OCI-LY1 (cell line): ENCODE data around the gene PAPSS2.
"Not testable (repeated sequence)": the region's sequence is repeated elsewhere in the genome, so short reads cannot be mapped to it uniquely, and the experiment has no call there.

Experiments used
- H2AFZ ChIP-seq: fragments of 200-600 bp; sonication (generic), shearing (Covaris generic); 2 replicates; pipeline ENCODE4 v1.6.0; 2014; ENCODE audit warnings: antibody characterized with exemption, mild to moderate bottlenecking, low read length
- H3F3A ChIP-seq: fragments of 200-600 bp; sonication (generic), shearing (Covaris generic); 2 replicates; pipeline ENCODE4 v1.6.0; 2014; ENCODE audit warnings: mild to moderate bottlenecking, antibody characterized with exemption, low read length, moderate library complexity; ENCODE audit not compliant: insufficient read depth
- H3K27ac ChIP-seq: fragments of 200-600 bp; sonication (generic); 2 replicates; pipeline ENCODE4 v1.5.1; 2014; ENCODE audit warnings: low read length, mixed run types, mild to moderate bottlenecking, low read depth; ENCODE audit not compliant: poor library complexity, severe bottlenecking
- H3K27me3 ChIP-seq: fragments of 200-600 bp; sonication (generic); 2 replicates; pipeline ENCODE4 v1.6.0; 2014; ENCODE audit warnings: antibody characterized with exemption, mild to moderate bottlenecking, low read length, moderate library complexity; ENCODE audit not compliant: insufficient read depth
- H3K36me3 ChIP-seq: fragments of 200-600 bp; sonication (generic); 2 replicates; pipeline ENCODE4 v1.6.1; 2014; ENCODE audit warnings: mild to moderate bottlenecking, antibody characterized with exemption, low read length, moderate library complexity, mixed read lengths; ENCODE audit not compliant: insufficient read depth
- H3K4me1 ChIP-seq: fragments of 200-600 bp; sonication (generic); 2 replicates; pipeline ENCODE4 v1.5.1; 2014; ENCODE audit warnings: mild to moderate bottlenecking, low read length, moderate library complexity; ENCODE audit not compliant: insufficient read depth, severe bottlenecking
- H3K4me2 ChIP-seq: fragments of 200-600 bp; sonication (generic), shearing (Covaris generic); 2 replicates; pipeline ENCODE4 v1.6.1; 2014; ENCODE audit warnings: low read length
- H3K4me3 ChIP-seq: fragments of 200-600 bp; sonication (generic); 2 replicates; pipeline ENCODE4 v1.5.1; 2014; ENCODE audit warnings: low read length, low read depth, mild to moderate bottlenecking, mixed read lengths; ENCODE audit not compliant: poor library complexity, severe bottlenecking
- H3K79me2 ChIP-seq: fragments of 200-600 bp; shearing (Covaris generic); 2 replicates; pipeline ENCODE4 v1.6.1; 2016; ENCODE audit warnings: mixed run types, low read length, mixed read lengths; ENCODE audit not compliant: insufficient read depth
- H3K9ac ChIP-seq: fragments of 200-600 bp; sonication (generic), shearing (Covaris generic); 2 replicates; pipeline ENCODE4 v1.6.1; 2014; ENCODE audit warnings: mild to moderate bottlenecking, low read length, mixed read lengths
- H3K9me2 ChIP-seq: fragments of 200-600 bp; sonication (generic), shearing (Covaris generic); 2 replicates; pipeline ENCODE4 v1.6.1; 2014; ENCODE audit warnings: low read depth, mild to moderate bottlenecking, low read length, mixed read lengths
- H3K9me3 ChIP-seq: fragments of 200-600 bp; shearing (Covaris generic); 2 replicates; pipeline ENCODE4 v1.6.1; 2014; ENCODE audit warnings: low read length, mixed read lengths
- H4K20me1 ChIP-seq: fragments of 200-600 bp; sonication (generic), shearing (Covaris generic); 2 replicates; pipeline ENCODE4 v1.6.0; 2016; ENCODE audit warnings: mild to moderate bottlenecking, low read length; ENCODE audit not compliant: insufficient read depth
- CTCF ChIP-seq: fragments of 200-600 bp; sonication (generic), shearing (Covaris generic); IDR thresholded peaks from 2 replicates; pipeline ENCODE4 v1.5.1; 2017; ENCODE audit warnings: mild to moderate bottlenecking, antibody characterized with exemption, low read length, moderate library complexity, mixed read lengths
- EZH2 ChIP-seq: fragments of 200-600 bp; sonication (generic), shearing (Covaris generic); IDR thresholded peaks from 2 replicates; pipeline ENCODE4 v1.8.0; 2017; ENCODE audit warnings: borderline replicate concordance, mixed run types, mild to moderate bottlenecking, antibody characterized with exemption, low read length, moderate library complexity, mixed read lengths

The PAPSS2 gene

GRCh38 chr10:87642486-87642885 lies 17.2 kb upstream of the PAPSS2 start:
- no peaks in the 10 kb centered on the region for H3K79me2 ChIP-seq
- TF ChIP-seq CTCF (no peak), EZH2 (no peak)
- no peaks in the 10 kb centered on the region for H3K9me2 ChIP-seq
- no peaks in the 10 kb centered on the region for H3K36me3 ChIP-seq
- H3K4me3 ChIP-seq: no peak overlapping the region
- no peaks in the 10 kb centered on the region for H3F3A ChIP-seq
- no peaks in the 10 kb centered on the region for H4K20me1 ChIP-seq
- H3K27me3 ChIP-seq: no peaks in the 10 kb centered on the region
- H3K4me1 ChIP-seq: no peaks in the 10 kb centered on the region
- no peak overlapping the region for H3K4me2 ChIP-seq
- no peak overlapping the region for H3K27ac ChIP-seq
- no peaks in the 10 kb centered on the region for H3K9me3 ChIP-seq
- H3K9ac ChIP-seq: no peak overlapping the region
- H2AFZ ChIP-seq: no peak overlapping the region

GRCh38 chr10:87642988-87643387 lies 16.7 kb upstream of the PAPSS2 start:
- Histone ChIP-seq H3K9me3 (no peaks in the 10 kb centered on the region), H3K4me1 (no peaks in the 10 kb centered on the region), H3K79me2 (no peaks in the 10 kb centered on the region), H3K27me3 (no peaks in the 10 kb centered on the region), H3F3A (no peaks in the 10 kb centered on the region), H3K27ac (no peak overlapping the region), H3K9ac (no peak overlapping the region), H4K20me1 (no peaks in the 10 kb centered on the region), H3K36me3 (no peaks in the 10 kb centered on the region), H3K4me3 (no peak overlapping the region), H3K9me2 (no peaks in the 10 kb centered on the region), H3K4me2 (no peak overlapping the region), H2AFZ (no peak overlapping the region)
- TF ChIP-seq CTCF (no peak), EZH2 (no peak)

GRCh38 chr10:87643920-87644319 lies 15.8 kb upstream of the PAPSS2 start:
- no peaks in the 10 kb centered on the region for H3K9me2 ChIP-seq
- H3K36me3 ChIP-seq: no peaks in the 10 kb centered on the region
- H2AFZ ChIP-seq: no peak overlapping the region
- no peaks in the 10 kb centered on the region for H3F3A ChIP-seq
- H3K27me3 ChIP-seq: no peaks in the 10 kb centered on the region
- H4K20me1 ChIP-seq: no peaks in the 10 kb centered on the region
- no peak overlapping the region for H3K9ac ChIP-seq
- H3K79me2 ChIP-seq: no peaks in the 10 kb centered on the region
- H3K27ac ChIP-seq: no peak overlapping the region
- H3K4me2 ChIP-seq: no peak overlapping the region
- no peaks in the 10 kb centered on the region for H3K4me1 ChIP-seq
- no peak overlapping the region for H3K4me3 ChIP-seq
- TF ChIP-seq EZH2 (no peak), CTCF (no peak)
- H3K9me3 ChIP-seq: no peaks in the 10 kb centered on the region

GRCh38 chr10:87644500-87644899 lies 15.2 kb upstream of the PAPSS2 start:
- H3K9me2 ChIP-seq, H3K36me3 ChIP-seq, H3K9ac ChIP-seq, H3K79me2 ChIP-seq, H3K4me2 ChIP-seq, H3K27ac ChIP-seq, H3K4me1 ChIP-seq, H3F3A ChIP-seq, H2AFZ ChIP-seq, H3K4me3 ChIP-seq, H3K9me3 ChIP-seq, H3K27me3 ChIP-seq, H4K20me1 ChIP-seq: not testable (repeated sequence)
